GM12878 (cell line): Measurements from ENCODE around the gene SH3YL1.

Experiments used
- EP300 ChIP-seq, 2 experiments: fragments of 150-350 bp in 1 of 2; IDR thresholded peaks; 2 replicates each; pipeline ENCODE4 v1.6.1; 2011 to 2012; ENCODE audit warnings: low read depth in 2 of 2, low read length in 2 of 2, borderline replicate concordance in 1 of 2, improper control_type of control experiment in 1 of 2, inconsistent platforms in 1 of 2; ENCODE audit not compliant: control insufficient read depth in 1 of 2
- TF ChIP-seq, protein P1 (sequence below), 3 experiments: IDR thresholded peaks in 2 of 3; conservative IDR thresholded peaks in 1 of 3; 2 replicates each; pipeline ENCODE4 v1.5.1; 2011; ENCODE audit warnings: low read depth in 3 of 3, low read length in 3 of 3, mild to moderate bottlenecking in 3 of 3, control low read depth in 2 of 3, moderate library complexity in 2 of 3, inconsistent platforms in 1 of 3, mixed read lengths in 1 of 3; ENCODE audit not compliant: control insufficient read depth in 2 of 3, insufficient read depth in 1 of 3; ENCODE audit errors: extremely low read depth in 1 of 3

DNA sequence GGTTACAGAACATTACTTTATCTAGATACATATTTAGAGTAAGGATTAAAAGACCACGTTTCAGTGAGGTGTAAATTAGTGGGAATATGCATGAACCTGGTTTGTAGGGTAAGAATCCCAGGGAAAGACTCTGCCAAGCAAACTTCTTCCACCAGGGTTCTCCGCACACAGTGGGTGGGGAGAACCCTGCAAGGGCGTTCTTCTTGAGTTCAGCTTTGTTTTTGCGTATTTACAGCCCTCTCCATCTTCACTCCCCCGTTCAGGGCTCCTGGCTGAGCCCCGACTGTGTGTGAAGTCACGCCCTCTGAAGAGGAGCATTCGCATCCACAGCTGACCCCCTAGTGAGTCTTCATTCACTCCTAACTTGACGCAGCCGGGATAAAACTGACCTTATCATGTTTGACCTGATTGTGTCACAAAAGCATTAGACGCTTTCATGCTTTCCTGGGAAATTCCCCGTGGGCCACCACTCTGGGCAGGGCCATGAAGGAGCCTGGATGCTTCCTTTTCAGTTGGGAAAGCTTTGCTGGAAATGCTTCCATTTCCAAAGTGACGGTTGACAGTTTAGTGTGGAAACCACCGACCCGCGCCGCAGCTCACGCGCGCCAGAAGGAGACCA is 23.1 kb upstream of the SH3YL1 start:
- no peak for TF ChIP-seq EP300 (IDR thresholded peaks at IDR 0.05; ENCODE audit: borderline replicate concordance in 1 of 2, control insufficient read depth in 1 of 2, low read depth in 2 of 2, low read length in 2 of 2)
- TF ChIP-seq, protein P1, sequence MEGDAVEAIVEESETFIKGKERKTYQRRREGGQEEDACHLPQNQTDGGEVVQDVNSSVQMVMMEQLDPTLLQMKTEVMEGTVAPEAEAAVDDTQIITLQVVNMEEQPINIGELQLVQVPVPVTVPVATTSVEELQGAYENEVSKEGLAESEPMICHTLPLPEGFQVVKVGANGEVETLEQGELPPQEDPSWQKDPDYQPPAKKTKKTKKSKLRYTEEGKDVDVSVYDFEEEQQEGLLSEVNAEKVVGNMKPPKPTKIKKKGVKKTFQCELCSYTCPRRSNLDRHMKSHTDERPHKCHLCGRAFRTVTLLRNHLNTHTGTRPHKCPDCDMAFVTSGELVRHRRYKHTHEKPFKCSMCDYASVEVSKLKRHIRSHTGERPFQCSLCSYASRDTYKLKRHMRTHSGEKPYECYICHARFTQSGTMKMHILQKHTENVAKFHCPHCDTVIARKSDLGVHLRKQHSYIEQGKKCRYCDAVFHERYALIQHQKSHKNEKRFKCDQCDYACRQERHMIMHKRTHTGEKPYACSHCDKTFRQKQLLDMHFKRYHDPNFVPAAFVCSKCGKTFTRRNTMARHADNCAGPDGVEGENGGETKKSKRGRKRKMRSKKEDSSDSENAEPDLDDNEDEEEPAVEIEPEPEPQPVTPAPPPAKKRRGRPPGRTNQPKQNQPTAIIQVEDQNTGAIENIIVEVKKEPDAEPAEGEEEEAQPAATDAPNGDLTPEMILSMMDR (IDR thresholded peaks at IDR 0.05 in 2 of 3, conservative IDR thresholded peaks at IDR 0.05 in 1 of 3; ENCODE audit: control insufficient read depth in 2 of 3, extremely low read depth in 1 of 3, insufficient read depth in 1 of 3, low read depth in 3 of 3, low read length in 3 of 3), result no peak
